DMS153 treated with DMSO at 0.1 percent for 48 hours (cell line): Measurements from ENCODE around the gene PALB2.

Experiments used
- DNase-seq: peaks from one replicate; lab custom pipeline; 2025; ENCODE audit not compliant: unreplicated experiment; lab: John Stamatoyannopoulos, UW

Gene PALB2

GRCh38 chr16:23556881-23557778, 84.0 kb downstream of the PALB2 start, which contains the start of the genes EARS2 and UBFD1:
TSS of gene EARS2 (minus strand) at chr16:23557350. CDS start at chr16:23557343, 7 bp downstream.
TSS of gene UBFD1 (plus strand) at chr16:23557727. CDS start at chr16:23557743, 16 bp downstream.
- DNase-seq: peak; percentile 97

- DNase-seq: no peak
Measured at GRCh38 chr16:23554536-23554935, 86.6 kb downstream of the PALB2 start.
